SU-DHL-6 (cell line): ENCODE measurements around the gene TBC1D22A.

Experiments
- CTCF ChIP-seq: fragments of 200-600 bp; sonication (generic); IDR thresholded peaks from one replicate; pipeline ENCODE4 v1.5.1; 2017; ENCODE audit warnings: antibody characterized with exemption, mild to moderate bottlenecking, low read length, moderate library complexity; ENCODE audit not compliant: insufficient read depth, poor library complexity, severe bottlenecking
- EZH2phosphoT487 ChIP-seq: fragments of 200-600 bp; sonication (generic), shearing (Covaris generic); conservative IDR thresholded peaks from 2 replicates; pipeline ENCODE4 v1.6.1; 2018; ENCODE audit warnings: mild to moderate bottlenecking, antibody characterized with exemption, low read length, moderate library complexity, mixed read lengths

GRCh38 chr22:46758121-46758520 is 4.3 kb upstream of the TBC1D22A start:
- TF ChIP-seq CTCF (no peak), EZH2phosphoT487 (no peak)
